H9 (cell line): Measurements from ENCODE around the gene MT1F. TPM values are rescaled to one million over a fixed set of nuclear protein-coding genes. Genes with fewer than 3 reads are reported as not detected.

Experiments
- DNase-seq: peaks from one replicate; pipeline ENCODE4 v3.0.0-alpha.2; 2017
- H2AFZ ChIP-seq: one replicate; pipeline ENCODE4 v1.6.1; 2013; ENCODE audit warnings: mild to moderate bottlenecking, low read length, control low read depth, moderate library complexity
- H2AK5ac ChIP-seq: 2 replicates; pipeline ENCODE4 v1.6.1; 2013; ENCODE audit warnings: low read length, control low read depth, mixed read lengths; ENCODE audit not compliant: insufficient read length
- H2BK120ac ChIP-seq: one replicate; pipeline ENCODE4 v1.6.1; 2013; ENCODE audit warnings: low read depth, mild to moderate bottlenecking, low read length, control low read depth, inconsistent platforms; ENCODE audit not compliant: poor library complexity, severe bottlenecking
- H2BK12ac ChIP-seq: 2 replicates; pipeline ENCODE4 v1.6.1; 2013; ENCODE audit warnings: low read length, control low read depth, mixed read lengths, low read depth; ENCODE audit not compliant: insufficient read length
- H2BK15ac ChIP-seq: 2 replicates; pipeline ENCODE4 v1.6.1; 2013; ENCODE audit warnings: low read depth, low read length, control low read depth
- H2BK20ac ChIP-seq: one replicate; pipeline ENCODE4 v1.6.1; 2013; ENCODE audit warnings: low read depth, mild to moderate bottlenecking, low read length, control low read depth, inconsistent platforms; ENCODE audit not compliant: poor library complexity, severe bottlenecking
- H2BK5ac ChIP-seq: 2 replicates; pipeline ENCODE4 v1.6.1; 2013; ENCODE audit warnings: low read length, control low read depth, mixed read lengths; ENCODE audit not compliant: insufficient read length
- H3K14ac ChIP-seq: 2 replicates; pipeline ENCODE4 v1.6.1; 2013; ENCODE audit warnings: low read length, control low read depth; ENCODE audit not compliant: insufficient read depth
- H3K18ac ChIP-seq: 2 replicates; pipeline ENCODE4 v1.6.1; 2013; ENCODE audit warnings: low read depth, mild to moderate bottlenecking, mixed read lengths, low read length, control low read depth; ENCODE audit not compliant: insufficient read length
- H3K23ac ChIP-seq: 2 replicates; pipeline ENCODE4 v1.6.1; 2013; ENCODE audit warnings: low read length, control low read depth, mixed read lengths, low read depth; ENCODE audit not compliant: insufficient read length
- H3K23me2 ChIP-seq: 2 replicates; pipeline ENCODE4 v1.6.1; 2013; ENCODE audit warnings: low read depth, mild to moderate bottlenecking, mixed read lengths, low read length, control low read depth; ENCODE audit not compliant: insufficient read length, poor library complexity, severe bottlenecking
- H3K27ac ChIP-seq: 2 replicates; pipeline ENCODE4 v1.5.1; 2013; ENCODE audit warnings: low read length, control low read depth, mixed read lengths, low read depth; ENCODE audit not compliant: insufficient read length
- H3K27me3 ChIP-seq: 2 replicates; pipeline ENCODE4 v1.6.1; 2013; ENCODE audit warnings: low read length, control low read depth, inconsistent platforms; ENCODE audit not compliant: insufficient read depth
- H3K4ac ChIP-seq: 2 replicates; pipeline ENCODE4 v1.6.1; 2013; ENCODE audit warnings: low read depth, mild to moderate bottlenecking, control low read depth, inconsistent platforms, low read length, moderate library complexity
- H3K4me1 ChIP-seq: 2 replicates; pipeline ENCODE4 v1.6.1; 2013; ENCODE audit warnings: low read length, control low read depth, inconsistent platforms; ENCODE audit not compliant: insufficient read depth
- H3K4me2 ChIP-seq: 2 replicates; pipeline ENCODE4 v1.6.1; 2013; ENCODE audit warnings: low read length, control low read depth, mixed read lengths; ENCODE audit not compliant: insufficient read length, insufficient read depth
- H3K56ac ChIP-seq: 2 replicates; pipeline ENCODE4 v1.6.1; 2013; ENCODE audit warnings: low read depth, mild to moderate bottlenecking, mixed read lengths, low read length, control low read depth; ENCODE audit not compliant: insufficient read length
- H3K79me1 ChIP-seq: 2 replicates; pipeline ENCODE4 v1.6.1; 2013; ENCODE audit warnings: low read depth, mild to moderate bottlenecking, moderate library complexity, low read length, control low read depth, inconsistent platforms; ENCODE audit not compliant: insufficient read depth, poor library complexity, severe bottlenecking
- H3K79me2 ChIP-seq: 2 replicates; pipeline ENCODE4 v1.6.1; 2013; ENCODE audit warnings: low read length, control low read depth, inconsistent platforms; ENCODE audit not compliant: insufficient read depth
- H3K9ac ChIP-seq: 2 replicates; pipeline ENCODE4 v1.6.1; 2013; ENCODE audit warnings: low read length, control low read depth, mixed read lengths; ENCODE audit not compliant: insufficient read length; ENCODE audit errors: extremely low read depth
- H3K9me3 ChIP-seq: one replicate; pipeline ENCODE4 v1.6.1; 2013; ENCODE audit warnings: low read depth, low read length, inconsistent platforms; ENCODE audit not compliant: control insufficient read depth
- H3T11ph ChIP-seq: one replicate; pipeline ENCODE4 v1.6.1; 2013; ENCODE audit warnings: mild to moderate bottlenecking, low read length, control low read depth, inconsistent platforms
- H4K20me1 ChIP-seq: one replicate; pipeline ENCODE4 v1.6.1; 2013; ENCODE audit not compliant: control insufficient read depth, insufficient read length, insufficient read depth
- H4K5ac ChIP-seq: 2 replicates; pipeline ENCODE4 v1.6.1; 2013; ENCODE audit warnings: low read depth, mild to moderate bottlenecking, mixed read lengths, low read length, control low read depth; ENCODE audit not compliant: insufficient read length
- H4K8ac ChIP-seq: replicated peaks from 2 replicates; pipeline ENCODE4 v1.6.1; 2013; ENCODE audit warnings: low read length, control low read depth, mixed read lengths, low read depth; ENCODE audit not compliant: insufficient read length
- H4K91ac ChIP-seq: 2 replicates; pipeline ENCODE4 v1.6.1; 2013; ENCODE audit warnings: low read depth, mild to moderate bottlenecking, moderate library complexity, mixed read lengths, low read length, control low read depth; ENCODE audit not compliant: insufficient read length
- H3K27ac Mint-ChIP-seq, 3 experiments: 2 replicates in 2 of 3; 3 replicates in 1 of 3; pipeline ENCODE4 v1.8.0; 2020 to 2021; ENCODE audit warnings: mixed read lengths in 3 of 3, mild to moderate bottlenecking in 1 of 3, moderate library complexity in 1 of 3
- H3K27me3 Mint-ChIP-seq: 2 replicates; pipeline ENCODE4 v1.8.0; 2021; ENCODE audit warnings: low read depth, mild to moderate bottlenecking, moderate library complexity, mixed read lengths
- H3K36me3 Mint-ChIP-seq, 3 experiments: 2 replicates in 2 of 3; 3 replicates in 1 of 3; pipeline ENCODE4 v1.8.0; 2020 to 2021; ENCODE audit warnings: low read depth in 3 of 3, mixed read lengths in 3 of 3; ENCODE audit not compliant: insufficient read depth in 1 of 3
- H3K4me1 Mint-ChIP-seq, 2 experiments: 2 replicates each; pipeline ENCODE4 v1.8.0; 2020; ENCODE audit warnings: mixed read lengths in 2 of 2
- H3K4me3 Mint-ChIP-seq, 2 experiments: 2 replicates in 1 of 2; 3 replicates in 1 of 2; pipeline ENCODE4 v1.8.0; 2020 to 2021; ENCODE audit warnings: mild to moderate bottlenecking in 2 of 2, mixed read lengths in 2 of 2, moderate library complexity in 1 of 2
- H3K9me3 Mint-ChIP-seq, 2 experiments: 2 replicates in 1 of 2; 3 replicates in 1 of 2; pipeline ENCODE4 v1.8.0; 2020; ENCODE audit warnings: mild to moderate bottlenecking in 2 of 2, mixed read lengths in 2 of 2, moderate library complexity in 1 of 2
- WGBS: extraction: QIAGEN DNeasy Blood & Tissue Kit; methylation state at CpG from one replicate; pipeline ENCODE4 v1.1.7; 2013; ENCODE audit warnings: missing lambda C conversion rate, low lambda C conversion rate, mixed read lengths; ENCODE audit not compliant: insufficient read length; ENCODE audit errors: extremely low coverage; 5-methylcytosine and 5-hydroxymethylcytosine counted together
- total RNA-seq: library from RNA; stranded (reverse); gene quantifications from 2 replicates; pipeline ENCODE4 v1.2.1, GENCODE V29; 2021
- TF ChIP-seq, protein P1 (sequence below): fragments of 200-600 bp; sonication (generic); conservative IDR thresholded peaks from 3 replicates; pipeline ENCODE4 v1.8.0; 2021; ENCODE audit warnings: antibody characterized with exemption, mild to moderate bottlenecking

Gene MT1F
- total RNA-seq, 1 experiment from 2014 or later: 26.1 TPM

DNA sequence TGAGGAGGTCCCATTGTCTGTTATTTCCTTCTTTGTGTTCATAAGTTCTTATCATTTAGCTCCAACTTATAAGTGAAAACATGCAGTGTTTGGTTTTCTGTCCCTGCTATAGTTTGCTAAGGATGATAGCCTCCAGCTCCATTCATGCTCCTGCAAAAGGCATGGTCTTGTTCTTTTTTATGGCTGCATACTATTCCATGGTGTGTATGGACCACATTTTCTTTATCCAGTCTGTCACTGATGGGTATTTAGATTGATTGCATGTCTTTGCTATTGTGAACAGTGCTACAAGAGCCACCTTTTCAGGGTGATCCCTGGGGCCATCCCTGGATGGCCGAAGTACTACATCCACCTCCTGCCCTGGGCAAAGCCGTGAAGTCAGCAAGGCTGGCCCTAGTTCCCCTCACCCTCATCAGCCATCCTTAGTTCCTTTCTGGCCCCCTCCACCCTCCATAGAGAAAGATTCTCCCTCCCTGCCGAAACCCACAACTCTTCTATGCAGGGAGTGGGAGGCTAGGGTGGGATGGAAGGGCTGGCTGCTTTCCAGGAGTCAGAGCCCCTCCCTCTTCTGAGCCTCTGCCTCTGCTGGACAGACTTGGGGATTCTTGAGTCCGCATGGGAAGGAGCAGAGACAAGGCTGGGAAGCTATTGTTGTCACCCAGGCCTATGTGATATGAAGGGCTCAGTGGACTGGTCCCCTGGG is 32.8 kb downstream of the MT1F start:
- Histone ChIP-seq H3K18ac (no peak overlapping the region), H2AK5ac (no peak overlapping the region), H3K4me2 (no peak overlapping the region), H3K79me1 (no peaks in the 10 kb centered on the region), H3K27ac (no peak overlapping the region), H4K8ac (no peak overlapping the region), H2BK120ac (no peak overlapping the region), H4K20me1 (no peaks in the 10 kb centered on the region), H3K23ac (no peak overlapping the region), H2BK20ac (no peak overlapping the region), H2BK12ac (no peak overlapping the region), H4K91ac (no peak overlapping the region), H2AFZ (no peak overlapping the region), H3K4me1 (no peaks in the 10 kb centered on the region), H3K27me3 (no peaks in the 10 kb centered on the region), H3K9ac (no peak overlapping the region), H3K56ac (no peak overlapping the region), H3K4ac (no peak overlapping the region), H3K79me2 (no peaks in the 10 kb centered on the region), H2BK5ac (no peak overlapping the region), H3K23me2 (no peaks in the 10 kb centered on the region), H3T11ph (no peak overlapping the region), H3K14ac (no peak overlapping the region), H4K5ac (no peak overlapping the region), H3K9me3 (no peaks in the 10 kb centered on the region), H2BK15ac (no peak overlapping the region)
- Mint-ChIP-seq H3K4me1 (peaks cover 3 to 11% of the 10 kb centered on the region in 2 experiments), H3K36me3 (peaks cover 0 to 5% (median 3%) of the 10 kb centered on the region in 3 experiments; a peak in 5 of 7 replicates), H3K4me3 (no peak overlapping the region; a peak in 1 of 5 replicates), H3K9me3 (peaks cover 9 to 11% of the 10 kb centered on the region in 2 experiments), H3K27me3 (peaks cover 7% of the 10 kb centered on the region), H3K27ac (no peak overlapping the region)
- TF ChIP-seq, protein P1, sequence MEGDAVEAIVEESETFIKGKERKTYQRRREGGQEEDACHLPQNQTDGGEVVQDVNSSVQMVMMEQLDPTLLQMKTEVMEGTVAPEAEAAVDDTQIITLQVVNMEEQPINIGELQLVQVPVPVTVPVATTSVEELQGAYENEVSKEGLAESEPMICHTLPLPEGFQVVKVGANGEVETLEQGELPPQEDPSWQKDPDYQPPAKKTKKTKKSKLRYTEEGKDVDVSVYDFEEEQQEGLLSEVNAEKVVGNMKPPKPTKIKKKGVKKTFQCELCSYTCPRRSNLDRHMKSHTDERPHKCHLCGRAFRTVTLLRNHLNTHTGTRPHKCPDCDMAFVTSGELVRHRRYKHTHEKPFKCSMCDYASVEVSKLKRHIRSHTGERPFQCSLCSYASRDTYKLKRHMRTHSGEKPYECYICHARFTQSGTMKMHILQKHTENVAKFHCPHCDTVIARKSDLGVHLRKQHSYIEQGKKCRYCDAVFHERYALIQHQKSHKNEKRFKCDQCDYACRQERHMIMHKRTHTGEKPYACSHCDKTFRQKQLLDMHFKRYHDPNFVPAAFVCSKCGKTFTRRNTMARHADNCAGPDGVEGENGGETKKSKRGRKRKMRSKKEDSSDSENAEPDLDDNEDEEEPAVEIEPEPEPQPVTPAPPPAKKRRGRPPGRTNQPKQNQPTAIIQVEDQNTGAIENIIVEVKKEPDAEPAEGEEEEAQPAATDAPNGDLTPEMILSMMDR: no peak
- no CpG with 5 or more reads among the region's 4 CpGs for WGBS
- no peak for DNase-seq
